SK-N-SH (cell line): ENCODE measurements around the gene RGS9BP. TPM values are rescaled to one million over a fixed set of nuclear protein-coding genes. Genes with fewer than 3 reads are reported as not detected.
"Not testable (repeated sequence)": the region's sequence is repeated elsewhere in the genome, so short reads cannot be mapped to it uniquely, and the experiment has no call there.

Experiments
- CTCF ChIA-PET: fragments of 300-600, 350-600 bp; formaldehyde crosslinking; extraction: SDS; loops from one replicate; lab custom pipeline; 2021; lab: Yijun Ruan, JAX
- POLR2A ChIA-PET: fragments of 350-600 bp; sonication (Branson Sonifier 250); formaldehyde crosslinking; extraction: SDS; loops from one replicate; lab custom pipeline; 2020; ENCODE audit warnings: antibody characterized with exemption, inconsistent platforms; lab: Yijun Ruan, JAX
- DNase-seq: peaks from one replicate; pipeline ENCODE4 v3.0.0; 2012
- H2AFZ ChIP-seq: fragments of 200-600 bp; sonication (generic); 2 replicates; pipeline ENCODE4 v1.8.1; 2016; ENCODE audit warnings: antibody characterized with exemption, mild to moderate bottlenecking, low read depth
- H3F3A ChIP-seq: fragments of 200-600 bp; sonication (generic); replicated peaks from 2 replicates; pipeline ENCODE3; 2016; ENCODE audit warnings: antibody characterized with exemption, mild to moderate bottlenecking; ENCODE audit not compliant: insufficient read depth
- H3K27ac ChIP-seq, 2 experiments: fragments of 200-500 bp in 1 of 2; fragments of 200-600 bp in 1 of 2; sonication (Bioruptor generic) in 1 of 2; sonication (generic), shearing (Covaris generic) in 1 of 2; 2 replicates each; pipeline versions ENCODE4 v1.5.1 to v1.6.1; 2014 to 2016; ENCODE audit warnings: low read depth in 2 of 2, inconsistent platforms in 1 of 2, low read length in 1 of 2, mild to moderate bottlenecking in 1 of 2, mixed read lengths in 1 of 2
- H3K27me3 ChIP-seq: fragments of 200-600 bp; sonication (generic), shearing (Covaris generic); 2 replicates; pipeline ENCODE4 v1.6.1; 2016; ENCODE audit warnings: mixed run types; ENCODE audit not compliant: insufficient read depth
- H3K36me3 ChIP-seq, 2 experiments: fragments of 200-500 bp in 1 of 2; fragments of 200-600 bp in 1 of 2; sonication (Bioruptor generic) in 1 of 2; sonication (generic) in 1 of 2; replicated peaks in 1 of 2; 2 replicates each; pipeline versions ENCODE3 to v1.5.1; 2014 to 2016; ENCODE audit warnings: low read length in 1 of 2, mild to moderate bottlenecking in 1 of 2; ENCODE audit not compliant: insufficient read depth in 2 of 2, control insufficient read depth in 1 of 2
- H3K4me1 ChIP-seq, 2 experiments: fragments of 200-500 bp in 1 of 2; fragments of 200-600 bp in 1 of 2; sonication (Bioruptor generic) in 1 of 2; sonication (generic), shearing (Covaris generic) in 1 of 2; 2 replicates each; pipeline versions ENCODE4 v1.5.1 to v1.6.1; 2014 to 2016; ENCODE audit warnings: low read depth in 1 of 2, low read length in 1 of 2, mixed run types in 1 of 2; ENCODE audit not compliant: insufficient read depth in 2 of 2, control insufficient read depth in 1 of 2
- H3K4me2 ChIP-seq: fragments of 200-600 bp; sonication (generic), shearing (Covaris generic); 2 replicates; pipeline ENCODE4 v1.6.1; 2017; ENCODE audit warnings: mixed run types
- H3K4me3 ChIP-seq, 2 experiments: fragments of 200-500 bp in 1 of 2; fragments of 200-600 bp in 1 of 2; sonication (Bioruptor generic) in 1 of 2; sonication (generic), shearing (Covaris generic) in 1 of 2; 2 replicates each; pipeline versions ENCODE4 v1.5.1 to v1.8.1; 2014 to 2016; ENCODE audit warnings: low read depth in 2 of 2, inconsistent platforms in 1 of 2, low read length in 1 of 2, mild to moderate bottlenecking in 1 of 2, mixed read lengths in 1 of 2, moderate library complexity in 1 of 2
- H3K79me2 ChIP-seq: fragments of 200-600 bp; sonication (generic); 2 replicates; pipeline ENCODE4 v1.8.1; 2017; ENCODE audit warnings: mild to moderate bottlenecking; ENCODE audit not compliant: insufficient read depth
- H3K9ac ChIP-seq: fragments of 200-600 bp; sonication (generic); 2 replicates; pipeline ENCODE4 v1.6.1; 2017; ENCODE audit warnings: mixed run types
- H3K9me2 ChIP-seq: fragments of 200-600 bp; sonication (generic); 2 replicates; pipeline ENCODE4 v1.6.1; 2017; ENCODE audit warnings: mixed run types
- H3K9me3 ChIP-seq: fragments of 200-600 bp; sonication (generic); 2 replicates; pipeline ENCODE4 v1.6.1; 2017; ENCODE audit warnings: mixed run types, mild to moderate bottlenecking, moderate library complexity
- H4K20me1 ChIP-seq: fragments of 200-600 bp; sonication (generic); 2 replicates; pipeline ENCODE4 v1.6.1; 2017; ENCODE audit warnings: mild to moderate bottlenecking, mixed run types; ENCODE audit not compliant: insufficient read depth
- EZH2phosphoT487 ChIP-seq: fragments of 200-600 bp; sonication (generic); IDR thresholded peaks from 2 replicates; pipeline ENCODE4 v1.6.1; 2017; ENCODE audit warnings: low read depth, mixed run types, mild to moderate bottlenecking, antibody characterized with exemption, moderate library complexity, borderline replicate concordance
- FOSL2 ChIP-seq: IDR thresholded peaks from 2 replicates; pipeline ENCODE4 v1.4.0; 2012; ENCODE audit warnings: low read depth, mild to moderate bottlenecking, moderate library complexity, borderline replicate concordance
- IRF3 ChIP-seq: fragments of 150-350 bp; IDR thresholded peaks from 2 replicates; pipeline ENCODE4 v1.6.1; 2016; ENCODE audit warnings: mild to moderate bottlenecking, low read depth, low read length
- JUND ChIP-seq: IDR thresholded peaks from 2 replicates; pipeline ENCODE4 v1.4.0; 2012
- MEF2A ChIP-seq: IDR thresholded peaks from 2 replicates; pipeline ENCODE4 v1.4.0; 2012; ENCODE audit warnings: low read depth, borderline replicate concordance
- MXI1 ChIP-seq: IDR thresholded peaks from 2 replicates; pipeline ENCODE4 v1.6.1; 2012; ENCODE audit warnings: mild to moderate bottlenecking, low read depth, low read length, improper control_type of control experiment
- PBX3 ChIP-seq: IDR thresholded peaks from 2 replicates; pipeline ENCODE4; 2012
- POLR2AphosphoS5 ChIP-seq: IDR thresholded peaks from 2 replicates; pipeline ENCODE4 v1.6.1; 2012; ENCODE audit warnings: low read depth, low read length
- REST ChIP-seq: IDR thresholded peaks from 2 replicates; pipeline ENCODE4 v1.6.1; 2012; ENCODE audit warnings: mild to moderate bottlenecking, low read depth, low read length, moderate library complexity
- RFX5 ChIP-seq: IDR thresholded peaks from 2 replicates; pipeline ENCODE4 v1.6.1; 2012; ENCODE audit warnings: mild to moderate bottlenecking, improper control_type of control experiment, low read length
- SIN3A ChIP-seq: IDR thresholded peaks from 2 replicates; pipeline ENCODE4 v1.6.1; 2012; ENCODE audit warnings: low read depth, mild to moderate bottlenecking, low read length, moderate library complexity, borderline replicate concordance
- SMC3 ChIP-seq: IDR thresholded peaks from 2 replicates; pipeline ENCODE4 v1.6.1; 2012; ENCODE audit warnings: low read depth, low read length, improper control_type of control experiment
- USF1 ChIP-seq: IDR thresholded peaks from 2 replicates; pipeline ENCODE4 v1.4.0; 2012; ENCODE audit warnings: low read depth, borderline replicate concordance
- YY1 ChIP-seq: IDR thresholded peaks from 2 replicates; pipeline ENCODE4 v1.4.0; 2012; ENCODE audit warnings: low read depth, mild to moderate bottlenecking
- WGBS: methylation state at CpG from one replicate; pipeline ENCODE4 v1.1.6; 2017; ENCODE audit warnings: low lambda C conversion rate; 5-methylcytosine and 5-hydroxymethylcytosine counted together
- polyA plus RNA-seq, 3 experiments: library from polyadenylated mRNA; depleted of rRNA; stranded (reverse); fragments of >200 nt; gene quantifications; 2 replicates each; pipeline ENCODE4 v1.2.3, GENCODE V29; 2012

Gene RGS9BP
- polyA plus RNA-seq, 1 of the 3 experiments (the other 2 are of a cell fraction): 0.18 TPM

GRCh38 chr19:32709032-32709431, 33.4 kb downstream of the RGS9BP start:
- Histone ChIP-seq H4K20me1 (no peaks in the 10 kb centered on the region), H3K9me2 (no peaks in the 10 kb centered on the region), H3K4me1 (no peaks in the 10 kb centered on the region), H3K79me2 (peaks cover 58% of the 10 kb centered on the region), H3K4me2 (no peak overlapping the region), H3K27ac (no peak overlapping the region), H3K9me3 (0 out of 2 replicates have a peak, but pooled peaks cover 5% of the 10 kb centered on the region), H3K27me3 (no peaks in the 10 kb centered on the region), H3F3A (peaks cover 3% of the 10 kb centered on the region), H3K4me3 (no peak overlapping the region), H2AFZ (no peak overlapping the region), H3K9ac (no peak overlapping the region), H3K36me3 (peaks cover 8 to 28% of the 10 kb centered on the region in 2 experiments)
- ChIA-PET CTCF (no interaction called here), POLR2A (no interaction called here)
- 95% methylated on average over 5 of the region's 5 CpGs for WGBS
- no peak for DNase-seq
- TF ChIP-seq MXI1 (no peak), RFX5 (no peak), PBX3 (no peak), EZH2phosphoT487 (no peak), POLR2AphosphoS5 (no peak), IRF3 (no peak), MEF2A (no peak), USF1 (no peak), SIN3A (no peak)

GRCh38 chr19:32711747-32712146, 36.1 kb downstream of the RGS9BP start:
- H3K4me1 ChIP-seq: no peaks in the 10 kb centered on the region
- peaks cover 6% of the 10 kb centered on the region for H3F3A ChIP-seq
- no peaks in the 10 kb centered on the region for H3K27me3 ChIP-seq
- H4K20me1 ChIP-seq: no peaks in the 10 kb centered on the region
- H3K79me2 ChIP-seq: peaks cover 31% of the 10 kb centered on the region; the same call in 1 of the 2 replicates
- H3K36me3 ChIP-seq: peaks cover 8 to 31% of the 10 kb centered on the region in 2 experiments
- no peak overlapping the region for H3K4me3 ChIP-seq
- no peaks in the 10 kb centered on the region for H3K9me2 ChIP-seq
- no peak for DNase-seq
- 92% methylated on average over 6 of the region's 6 CpGs for WGBS
- H2AFZ ChIP-seq: no peak overlapping the region
- H3K4me2 ChIP-seq: no peak overlapping the region
- ChIA-PET POLR2A (no interaction called here), CTCF (no interaction called here)
- TF ChIP-seq JUND: no peak
- no peak for TF ChIP-seq SIN3A
- no peak for TF ChIP-seq SMC3
- no peak for TF ChIP-seq FOSL2
- no peak for TF ChIP-seq REST
- no peak for TF ChIP-seq YY1
- TF ChIP-seq RFX5: no peak
- H3K9ac ChIP-seq: no peak overlapping the region
- no peak overlapping the region for H3K27ac ChIP-seq
- H3K9me3 ChIP-seq: no peaks in the 10 kb centered on the region

GRCh38 chr19:32716203-32716602, 40.6 kb downstream of the RGS9BP start:
- H3K36me3 ChIP-seq: peaks cover 8 to 29% of the 10 kb centered on the region in 2 experiments
- H3K4me2 ChIP-seq, DNase-seq, H3F3A ChIP-seq, H3K27me3 ChIP-seq, H2AFZ ChIP-seq, CTCF ChIA-PET, H3K9me2 ChIP-seq, H3K4me1 ChIP-seq, H4K20me1 ChIP-seq, H3K4me3 ChIP-seq, H3K27ac ChIP-seq, H3K79me2 ChIP-seq, POLR2A ChIA-PET, H3K9ac ChIP-seq, H3K9me3 ChIP-seq: not testable (repeated sequence)
- WGBS: 96% methylated on average over 7 of the region's 7 CpGs
